Measurements from ENCODE around the gene CASTOR2. TPM values are rescaled to one million over a fixed set of nuclear protein-coding genes. Genes with fewer than 3 reads are reported as not detected.
A peak's percentile ranks its signal among the peaks of the same experiment; 100 is the strongest.

The CASTOR2 gene
- total RNA-seq, 1 donor from 2014 or later = 39.3 TPM

GRCh38 chr7:75028299-75028698, 63.8 kb downstream of the CASTOR2 start:
- no peaks in the 10 kb centered on the region for H3K4me1 Mint-ChIP-seq
- no peak for DNase-seq (ENCODE audit: low read depth, low spot score)
- H3K4me3 Mint-ChIP-seq = no peak overlapping the region
- H3K27ac Mint-ChIP-seq (ENCODE audit: unreplicated experiment) = no peak overlapping the region
- no peaks in the 10 kb centered on the region for H3K9me3 Mint-ChIP-seq
- H3K36me3 Mint-ChIP-seq (ENCODE audit: low read depth) = peaks cover 7% of the 10 kb centered on the region
- TF ChIP-seq CTCF (conservative IDR thresholded peaks at IDR 0.05) = no peak
- no peaks in the 10 kb centered on the region for H3K27me3 Mint-ChIP-seq (ENCODE audit: low read depth)

GRCh38 chr7:75033064-75033463, 68.6 kb downstream of the CASTOR2 start:
- peak; percentile 43 for TF ChIP-seq CTCF (conservative IDR thresholded peaks at IDR 0.05)
- Mint-ChIP-seq H3K9me3 (no peaks in the 10 kb centered on the region), H3K4me3 (no peak overlapping the region), H3K4me1 (no peaks in the 10 kb centered on the region), H3K27me3 (ENCODE audit: low read depth) (no peaks in the 10 kb centered on the region), H3K36me3 (ENCODE audit: low read depth) (peaks cover 7% of the 10 kb centered on the region), H3K27ac (ENCODE audit: unreplicated experiment) (no peak overlapping the region)
- DNase-seq (ENCODE audit: low read depth, low spot score) = peak; percentile 21

GRCh38 chr7:75033826-75034225, 69.3 kb downstream of the CASTOR2 start:
- peaks cover 7% of the 10 kb centered on the region for H3K36me3 Mint-ChIP-seq (ENCODE audit: low read depth)
- no peak overlapping the region for H3K27ac Mint-ChIP-seq (ENCODE audit: unreplicated experiment)
- DNase-seq (ENCODE audit: low read depth, low spot score) = no peak
- no peaks in the 10 kb centered on the region for H3K27me3 Mint-ChIP-seq (ENCODE audit: low read depth)
- H3K9me3 Mint-ChIP-seq = no peaks in the 10 kb centered on the region
- no peak overlapping the region for H3K4me3 Mint-ChIP-seq
- TF ChIP-seq CTCF (conservative IDR thresholded peaks at IDR 0.05) = no peak
- H3K4me1 Mint-ChIP-seq = no peaks in the 10 kb centered on the region

- no peak for DNase-seq (ENCODE audit: low read depth, low spot score)
- Mint-ChIP-seq H3K27ac (ENCODE audit: unreplicated experiment) (no peak overlapping the region), H3K4me3 (no peak overlapping the region), H3K9me3 (no peaks in the 10 kb centered on the region), H3K36me3 (ENCODE audit: low read depth) (no peaks in the 10 kb centered on the region), H3K4me1 (peaks cover 8% of the 10 kb centered on the region), H3K27me3 (ENCODE audit: low read depth) (no peaks in the 10 kb centered on the region)
- peak; percentile 21 for TF ChIP-seq CTCF (conservative IDR thresholded peaks at IDR 0.05)
These were observed 74.0 kb downstream of the CASTOR2 start for GRCh38 chr7:75038508-75038907.

GRCh38 chr7:75039166-75039565, 74.7 kb downstream of the CASTOR2 start:
- Mint-ChIP-seq H3K27ac (ENCODE audit: unreplicated experiment) (peak overlapping the region; percentile 84), H3K36me3 (ENCODE audit: low read depth) (no peaks in the 10 kb centered on the region), H3K4me3 (no peak overlapping the region), H3K9me3 (no peaks in the 10 kb centered on the region), H3K27me3 (ENCODE audit: low read depth) (no peaks in the 10 kb centered on the region), H3K4me1 (peaks cover 8% of the 10 kb centered on the region)
- DNase-seq (ENCODE audit: low read depth, low spot score) = no peak
- no peak for TF ChIP-seq CTCF (conservative IDR thresholded peaks at IDR 0.05)

GRCh38 chr7:75039709-75040108, 75.2 kb downstream of the CASTOR2 start:
- Mint-ChIP-seq H3K4me3 (no peak overlapping the region), H3K4me1 (peaks cover 8% of the 10 kb centered on the region), H3K9me3 (no peaks in the 10 kb centered on the region), H3K36me3 (ENCODE audit: low read depth) (no peaks in the 10 kb centered on the region), H3K27ac (ENCODE audit: unreplicated experiment) (no peak overlapping the region), H3K27me3 (ENCODE audit: low read depth) (no peaks in the 10 kb centered on the region)
- TF ChIP-seq CTCF (conservative IDR thresholded peaks at IDR 0.05) = no peak
- no peak for DNase-seq (ENCODE audit: low read depth, low spot score)

All from neural crest cell (in vitro differentiated cells).